Measurements from ENCODE around the gene PPM1E. TPM values are rescaled to one million over a fixed set of nuclear protein-coding genes. Genes with fewer than 3 reads are reported as not detected.

The PPM1E gene
- total and polyA plus RNA-seq, 2 of the 4 experiments (the other 2 are of a cell fraction), result under 0.01 to 0.05 TPM

DNA sequence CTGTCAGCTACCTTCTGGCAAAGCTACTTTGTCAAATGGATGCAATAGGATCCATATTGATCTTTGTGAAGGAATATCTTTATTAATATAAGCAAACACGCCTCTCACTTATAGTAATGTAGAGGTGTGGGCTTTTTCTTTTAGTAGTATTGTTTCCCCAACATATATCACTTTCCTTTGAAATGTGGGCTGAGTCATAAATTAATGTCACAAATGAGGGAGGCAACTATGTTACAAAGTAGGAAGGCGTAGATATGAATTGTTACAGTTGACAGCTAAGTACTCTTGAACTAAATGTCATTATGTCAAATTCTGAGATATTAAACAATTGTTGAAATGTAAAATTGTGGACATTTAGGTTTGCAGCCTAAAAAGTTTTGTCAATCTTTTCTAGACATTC is 2.6 kb upstream of the PPM1E start:
- H2BK15ac ChIP-seq (ENCODE audit: low read depth, low read length), result no peak overlapping the region
- H3K23ac ChIP-seq (ENCODE audit: low read depth, low read length), result no peak overlapping the region
- H3K27me3 ChIP-seq (ENCODE audit: control insufficient read depth, insufficient read depth, low read length), result peaks cover 25% of the 10 kb centered on the region
- POLR2A ChIA-PET (ENCODE audit: unreplicated experiment), result no interaction called here
- no peaks in the 10 kb centered on the region for H3K36me3 ChIP-seq (ENCODE audit: control insufficient read depth, insufficient read depth, low read length)
- H3K56ac ChIP-seq (ENCODE audit: extremely low read depth, insufficient read depth, low read length), result no peak overlapping the region
- H4K20me1 ChIP-seq (ENCODE audit: insufficient read depth, low read length), result no peaks in the 10 kb centered on the region
- H3K4me1 ChIP-seq (ENCODE audit: control insufficient read depth, insufficient read depth, low read length), result no peaks in the 10 kb centered on the region
- no CpG with 5 or more reads among the region's 2 CpGs for WGBS, 2 experiments (ENCODE audit: extremely low coverage in 2 of 2, insufficient read length in 1 of 2)
- H4K8ac ChIP-seq (ENCODE audit: low read depth in 2 of 2, low read length in 2 of 2), result no peak overlapping the region
- H3K9me1 ChIP-seq (ENCODE audit: insufficient read depth, low read length), result no peaks in the 10 kb centered on the region
- H2AK5ac ChIP-seq (ENCODE audit: low read depth, low read length), result no peak overlapping the region
- no peak overlapping the region for H2BK20ac ChIP-seq (ENCODE audit: low read depth, low read length)
- in situ Hi-C loops (cut with MboI; ENCODE audit: low sequenced_read_pairs) (no loop called here), dilution Hi-C loops (cut with HindIII; ENCODE audit: low sequenced_read_pairs, unreplicated experiment) (no loop called here), intact Hi-C loops (cut with micrococcal nuclease) (no loop called here)
- no peak overlapping the region for H3K14ac ChIP-seq (replicated peaks; ENCODE audit: low read depth, low read length)
- H3K4ac ChIP-seq (ENCODE audit: low read depth, low read length), result no peak overlapping the region
- no peak for DNase-seq
- no peak overlapping the region for H3K18ac ChIP-seq (ENCODE audit: low read depth, low read length)
- no peak overlapping the region for H2AFZ ChIP-seq (replicated peaks; ENCODE audit: low read length, poor library complexity)
- H3K9me3 ChIP-seq (ENCODE audit: control insufficient read depth, insufficient read depth, low read length), result no peaks in the 10 kb centered on the region
- BruUV-seq (replicated peaks), result no TSS peak
- CTCF ChIA-PET, result no interaction called here
- H3K9ac ChIP-seq (ENCODE audit: low read depth, low read length), result no peak overlapping the region
- no peak for ATAC-seq (ENCODE audit: low read depth)
- H3K79me1 ChIP-seq (ENCODE audit: low read depth in 1 of 2, low read length in 2 of 2), result no peaks in the 10 kb centered on the region
- H2AK9ac ChIP-seq (replicated peaks; ENCODE audit: low read depth, low read length, poor library complexity), result no peak overlapping the region
- H4K91ac ChIP-seq (ENCODE audit: insufficient read depth, low read depth, low read length), result no peak overlapping the region
- no peak overlapping the region for H3K4me3 ChIP-seq (ENCODE audit: insufficient read depth, low read depth, low read length)
- TF ChIP-seq CHD1 (IDR thresholded peaks at IDR 0.05; ENCODE audit: low read depth, low read length) (no peak), MAFK (IDR thresholded peaks at IDR 0.05; ENCODE audit: low read depth, low read length) (no peak), POLR2A (IDR thresholded peaks at IDR 0.05; ENCODE audit: low read depth, low read length) (no peak), CEBPB (IDR thresholded peaks at IDR 0.05; ENCODE audit: low read depth, low read length) (no peak), RCOR1 (IDR thresholded peaks at IDR 0.05; ENCODE audit: insufficient replicate concordance, low read length) (no peak)
- H2BK5ac ChIP-seq (ENCODE audit: low read depth, low read length, poor library complexity, severe bottlenecking), result no peak overlapping the region
- no peak overlapping the region for H3K27ac ChIP-seq (ENCODE audit: insufficient read depth, low read length)
- no peak overlapping the region for H3K4me2 ChIP-seq (ENCODE audit: low read depth, low read length)
- no peak overlapping the region for H4K5ac ChIP-seq (ENCODE audit: low read depth, low read length)
- no peak overlapping the region for H2BK120ac ChIP-seq (ENCODE audit: low read depth, low read length)

Data from IMR-90 (cell line).